ENCODE data around the gene CCDC14.

GRCh38 chr3:123984957-123985356 lies 23.9 kb upstream of the CCDC14 start:
- TF ChIP-seq EP300 (IDR thresholded peaks at IDR 0.05; ENCODE audit: borderline replicate concordance) = no peak
- TF ChIP-seq ZBTB7A (IDR thresholded peaks at IDR 0.05; ENCODE audit: low read depth) = no peak
- TF ChIP-seq REST (IDR thresholded peaks at IDR 0.05; ENCODE audit: low read depth) = no peak
- TF ChIP-seq YY1 (IDR thresholded peaks at IDR 0.05; ENCODE audit: low read depth) = no peak
- TF ChIP-seq TAF1 (IDR thresholded peaks at IDR 0.05; ENCODE audit: low read depth) = no peak
- TF ChIP-seq MAX (IDR thresholded peaks at IDR 0.05) = no peak
- TF ChIP-seq CEBPB (IDR thresholded peaks at IDR 0.05) = no peak
- no peak for TF ChIP-seq TEAD4 (IDR thresholded peaks at IDR 0.05)
- no peak for TF ChIP-seq RAD21 (IDR thresholded peaks at IDR 0.05; ENCODE audit: low read depth)

Data from Ishikawa (cell line).